Spleen (tissue), 7 donors: Measurements from ENCODE around the gene MGAT5.

Source experiments
- POLR2A ChIP-seq, 3 donors: fragments of 450-650 bp; IDR thresholded peaks; one replicate each; pipeline ENCODE4 v1.5.1; 2017; ENCODE audit warnings: antibody characterized with exemption in 3 of 3, mild to moderate bottlenecking in 1 of 3
- POLR2AphosphoS5 ChIP-seq, 3 donors: sonication (generic); formaldehyde crosslinking; IDR thresholded peaks; one replicate each; pipeline ENCODE4 v1.5.1; 2017; ENCODE audit warnings: antibody characterized with exemption in 3 of 3
- TF ChIP-seq, protein P1 (sequence below), 11 experiments: fragments of 200-600 bp in 7 of 11; fragments of 450-650 bp in 4 of 11; sonication (generic) in 4 of 11; IDR thresholded peaks in 8 of 11; conservative IDR thresholded peaks in 3 of 11; 1 replicate in 7 of 11; 2 replicates in 4 of 11; pipeline versions ENCODE4 v1.4.0 to v1.8.0; 2016 to 2021; ENCODE audit warnings: antibody characterized with exemption in 11 of 11, inconsistent platforms in 4 of 11, mild to moderate bottlenecking in 1 of 11
- donor health status: DM: no; HTN: no; CAD: no; lungs with moderate emphysema.
- donor health status: DM: no; HTN: no; CAD: no.
- donor health status: DM: no; HTN: no; CAD: no.

DNA sequence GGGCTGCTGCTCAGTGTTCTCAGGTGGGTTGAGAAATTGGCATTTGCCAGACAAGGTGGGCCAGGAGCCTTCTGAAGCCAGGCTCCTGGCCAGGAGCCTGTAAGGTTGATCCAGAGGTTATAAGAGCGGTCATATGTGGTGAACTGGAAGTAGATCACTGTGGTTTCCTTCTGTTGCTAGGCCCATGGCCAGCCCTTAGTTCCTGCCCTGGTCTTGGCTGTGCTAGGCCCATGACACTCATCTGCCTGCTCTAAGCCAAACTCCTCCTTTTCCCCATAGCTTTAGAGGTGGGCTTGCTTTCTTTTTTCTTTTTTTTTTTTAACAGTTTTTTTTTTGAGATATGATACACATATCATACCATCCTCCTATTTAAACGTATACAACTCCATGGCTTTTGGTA, 5.0 kb upstream of the MGAT5 start:
- TF ChIP-seq POLR2AphosphoS5 (IDR thresholded peaks at IDR 0.05) (no peak), POLR2A (IDR thresholded peaks at IDR 0.05) (no peak)
- TF ChIP-seq, protein P1, sequence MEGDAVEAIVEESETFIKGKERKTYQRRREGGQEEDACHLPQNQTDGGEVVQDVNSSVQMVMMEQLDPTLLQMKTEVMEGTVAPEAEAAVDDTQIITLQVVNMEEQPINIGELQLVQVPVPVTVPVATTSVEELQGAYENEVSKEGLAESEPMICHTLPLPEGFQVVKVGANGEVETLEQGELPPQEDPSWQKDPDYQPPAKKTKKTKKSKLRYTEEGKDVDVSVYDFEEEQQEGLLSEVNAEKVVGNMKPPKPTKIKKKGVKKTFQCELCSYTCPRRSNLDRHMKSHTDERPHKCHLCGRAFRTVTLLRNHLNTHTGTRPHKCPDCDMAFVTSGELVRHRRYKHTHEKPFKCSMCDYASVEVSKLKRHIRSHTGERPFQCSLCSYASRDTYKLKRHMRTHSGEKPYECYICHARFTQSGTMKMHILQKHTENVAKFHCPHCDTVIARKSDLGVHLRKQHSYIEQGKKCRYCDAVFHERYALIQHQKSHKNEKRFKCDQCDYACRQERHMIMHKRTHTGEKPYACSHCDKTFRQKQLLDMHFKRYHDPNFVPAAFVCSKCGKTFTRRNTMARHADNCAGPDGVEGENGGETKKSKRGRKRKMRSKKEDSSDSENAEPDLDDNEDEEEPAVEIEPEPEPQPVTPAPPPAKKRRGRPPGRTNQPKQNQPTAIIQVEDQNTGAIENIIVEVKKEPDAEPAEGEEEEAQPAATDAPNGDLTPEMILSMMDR (IDR thresholded peaks at IDR 0.05 in 8 of 11, conservative IDR thresholded peaks at IDR 0.05 in 3 of 11): no peak
